Panc1 (cell line): ENCODE results near the gene NEK7. TPM values are rescaled to one million over a fixed set of nuclear protein-coding genes. Genes with fewer than 3 reads are reported as not detected.

Experiments used
- ATAC-seq: fragments of 200-7000 bp; cut with Tn5 transposase; 2 replicates; pipeline ENCODE4 v1.9.1; 2020; ENCODE audit warnings: mild to moderate bottlenecking, moderate library complexity
- BruUV-seq: library from RNA; stranded (reverse); fragments of 400-500 nt; replicated peaks from 2 replicates; lab custom pipeline; 2021; lab: Mats Ljungman, UMichigan
- CTCF ChIA-PET: fragments of 300-600 bp; sonication (Branson Sonifier 250); formaldehyde crosslinking; loops from one replicate; lab custom pipeline; 2022; ENCODE audit warnings: antibody characterized with exemption; lab: Charles Lee
- POLR2A ChIA-PET: fragments of 300-600 bp; sonication (Branson Sonifier 250); formaldehyde crosslinking; loops from one replicate; lab custom pipeline; 2022; ENCODE audit warnings: antibody characterized with exemption; lab: Charles Lee
- DNase-seq: peaks from one replicate; pipeline ENCODE4 v3.0.0-alpha.2; 2010; ENCODE audit warnings: low read depth, low spot score
- H3K27ac ChIP-seq: 2 replicates; pipeline ENCODE4 v1.5.1; 2011; ENCODE audit warnings: mild to moderate bottlenecking, low read length, inconsistent platforms
- H3K27me3 ChIP-seq: fragments of 200-500 bp; sonication (Bioruptor generic); 2 replicates; pipeline ENCODE4 v1.6.0; 2014; ENCODE audit warnings: low read length, inconsistent platforms; ENCODE audit not compliant: control insufficient read depth, insufficient read depth
- H3K36me3 ChIP-seq: fragments of 200-500 bp; sonication (Bioruptor generic); 2 replicates; pipeline ENCODE4 v1.5.1; 2014; ENCODE audit warnings: inconsistent platforms, mild to moderate bottlenecking, low read length, moderate library complexity; ENCODE audit not compliant: control insufficient read depth, insufficient read depth
- H3K4me1 ChIP-seq: 2 replicates; pipeline ENCODE4 v1.5.1; 2011; ENCODE audit warnings: inconsistent platforms, mild to moderate bottlenecking, low read length, moderate library complexity; ENCODE audit not compliant: control insufficient read depth, insufficient read depth
- H3K4me3 ChIP-seq, 2 experiments: 2 replicates each; pipeline ENCODE4 v1.5.1; 2011 to 2012; ENCODE audit warnings: low read depth in 2 of 2, low read length in 2 of 2, mild to moderate bottlenecking in 2 of 2, inconsistent platforms in 1 of 2, moderate library complexity in 1 of 2
- H3K9me3 ChIP-seq: fragments of 200-500 bp; sonication (Bioruptor generic); 2 replicates; pipeline ENCODE4 v1.5.1; 2014; ENCODE audit warnings: low read depth, mild to moderate bottlenecking, inconsistent platforms, low read length, moderate library complexity; ENCODE audit not compliant: control insufficient read depth, insufficient read depth
- POLR2AphosphoS5 ChIP-seq: IDR thresholded peaks from 2 replicates; pipeline ENCODE4 v1.6.1; 2012; ENCODE audit warnings: mild to moderate bottlenecking, low read depth, low read length, moderate library complexity
- SIN3A ChIP-seq: IDR thresholded peaks from 2 replicates; pipeline ENCODE4 v1.6.1; 2012; ENCODE audit warnings: low read depth, mild to moderate bottlenecking, low read length, moderate library complexity, borderline replicate concordance; ENCODE audit not compliant: insufficient read depth
- TCF7L2 ChIP-seq: IDR thresholded peaks from 2 replicates; pipeline ENCODE4 v1.6.1; 2011; ENCODE audit warnings: mild to moderate bottlenecking, low read depth, low read length, inconsistent platforms
- in situ Hi-C: cut with HindIII; loops from 2 replicates; pipeline ENCODE4 v1.10.0; 2016; ENCODE audit warnings: low sequenced_read_pairs, low pct_unique_long_range_greater_than_20kb
- intact Hi-C: fragments of 100-400 bp; cut with micrococcal nuclease; formaldehyde crosslinking; loops from one replicate; pipeline ENCODE4 v1.10.0; 2022; ENCODE audit not compliant: unreplicated experiment
- total RNA-seq: library from RNA; stranded (reverse); gene quantifications from one replicate; pipeline ENCODE4 v1.2.1, GENCODE V29; 2021; ENCODE audit not compliant: unreplicated experiment
- TF ChIP-seq, protein P1 (sequence below), 2 experiments: IDR thresholded peaks; 2 replicates each; pipeline ENCODE4 v1.6.1; 2011 to 2012; ENCODE audit warnings: low read depth in 2 of 2, control low read depth in 1 of 2, low read length in 1 of 2, mild to moderate bottlenecking in 1 of 2, moderate library complexity in 1 of 2; ENCODE audit not compliant: insufficient read depth in 1 of 2
- TF ChIP-seq, protein P2 (sequence below): fragments of 450-650 bp; IDR thresholded peaks from 2 replicates; pipeline ENCODE4 v1.5.1; 2017; ENCODE audit warnings: mild to moderate bottlenecking

The NEK7 gene
- total RNA-seq, 1 experiment from 2014 or later = 53.0 TPM

DNA sequence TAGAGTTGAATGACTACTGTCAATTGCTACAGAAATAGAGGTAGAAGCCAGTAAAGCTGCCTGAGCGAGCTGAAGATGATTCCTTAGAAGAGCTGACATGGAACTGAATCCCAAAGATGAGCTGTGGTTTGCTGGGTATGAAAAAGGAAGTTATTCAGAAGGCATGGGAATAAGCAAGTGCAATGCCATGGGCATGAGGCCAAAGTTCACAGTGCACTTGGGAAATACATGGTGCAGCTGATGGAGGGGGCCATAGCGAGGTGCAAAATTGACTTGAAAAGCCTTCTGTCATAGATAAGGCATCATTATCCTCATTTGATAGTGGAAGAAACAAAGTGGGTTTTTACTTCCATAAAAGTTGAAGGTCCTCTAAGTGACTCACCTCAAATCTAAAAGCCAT lies 88.6 kb downstream of the NEK7 start:
- no peaks in the 10 kb centered on the region for H3K4me1 ChIP-seq
- no peak overlapping the region for H3K4me3 ChIP-seq
- intact Hi-C loops (no loop called here), in situ Hi-C loops (no loop called here)
- ATAC-seq = no peak
- TF ChIP-seq, protein P1, sequence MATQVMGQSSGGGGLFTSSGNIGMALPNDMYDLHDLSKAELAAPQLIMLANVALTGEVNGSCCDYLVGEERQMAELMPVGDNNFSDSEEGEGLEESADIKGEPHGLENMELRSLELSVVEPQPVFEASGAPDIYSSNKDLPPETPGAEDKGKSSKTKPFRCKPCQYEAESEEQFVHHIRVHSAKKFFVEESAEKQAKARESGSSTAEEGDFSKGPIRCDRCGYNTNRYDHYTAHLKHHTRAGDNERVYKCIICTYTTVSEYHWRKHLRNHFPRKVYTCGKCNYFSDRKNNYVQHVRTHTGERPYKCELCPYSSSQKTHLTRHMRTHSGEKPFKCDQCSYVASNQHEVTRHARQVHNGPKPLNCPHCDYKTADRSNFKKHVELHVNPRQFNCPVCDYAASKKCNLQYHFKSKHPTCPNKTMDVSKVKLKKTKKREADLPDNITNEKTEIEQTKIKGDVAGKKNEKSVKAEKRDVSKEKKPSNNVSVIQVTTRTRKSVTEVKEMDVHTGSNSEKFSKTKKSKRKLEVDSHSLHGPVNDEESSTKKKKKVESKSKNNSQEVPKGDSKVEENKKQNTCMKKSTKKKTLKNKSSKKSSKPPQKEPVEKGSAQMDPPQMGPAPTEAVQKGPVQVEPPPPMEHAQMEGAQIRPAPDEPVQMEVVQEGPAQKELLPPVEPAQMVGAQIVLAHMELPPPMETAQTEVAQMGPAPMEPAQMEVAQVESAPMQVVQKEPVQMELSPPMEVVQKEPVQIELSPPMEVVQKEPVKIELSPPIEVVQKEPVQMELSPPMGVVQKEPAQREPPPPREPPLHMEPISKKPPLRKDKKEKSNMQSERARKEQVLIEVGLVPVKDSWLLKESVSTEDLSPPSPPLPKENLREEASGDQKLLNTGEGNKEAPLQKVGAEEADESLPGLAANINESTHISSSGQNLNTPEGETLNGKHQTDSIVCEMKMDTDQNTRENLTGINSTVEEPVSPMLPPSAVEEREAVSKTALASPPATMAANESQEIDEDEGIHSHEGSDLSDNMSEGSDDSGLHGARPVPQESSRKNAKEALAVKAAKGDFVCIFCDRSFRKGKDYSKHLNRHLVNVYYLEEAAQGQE (IDR thresholded peaks at IDR 0.05; ENCODE audit: insufficient read depth in 1 of 2, low read depth in 2 of 2, low read length in 1 of 2) = no peak
- TF ChIP-seq, protein P2, sequence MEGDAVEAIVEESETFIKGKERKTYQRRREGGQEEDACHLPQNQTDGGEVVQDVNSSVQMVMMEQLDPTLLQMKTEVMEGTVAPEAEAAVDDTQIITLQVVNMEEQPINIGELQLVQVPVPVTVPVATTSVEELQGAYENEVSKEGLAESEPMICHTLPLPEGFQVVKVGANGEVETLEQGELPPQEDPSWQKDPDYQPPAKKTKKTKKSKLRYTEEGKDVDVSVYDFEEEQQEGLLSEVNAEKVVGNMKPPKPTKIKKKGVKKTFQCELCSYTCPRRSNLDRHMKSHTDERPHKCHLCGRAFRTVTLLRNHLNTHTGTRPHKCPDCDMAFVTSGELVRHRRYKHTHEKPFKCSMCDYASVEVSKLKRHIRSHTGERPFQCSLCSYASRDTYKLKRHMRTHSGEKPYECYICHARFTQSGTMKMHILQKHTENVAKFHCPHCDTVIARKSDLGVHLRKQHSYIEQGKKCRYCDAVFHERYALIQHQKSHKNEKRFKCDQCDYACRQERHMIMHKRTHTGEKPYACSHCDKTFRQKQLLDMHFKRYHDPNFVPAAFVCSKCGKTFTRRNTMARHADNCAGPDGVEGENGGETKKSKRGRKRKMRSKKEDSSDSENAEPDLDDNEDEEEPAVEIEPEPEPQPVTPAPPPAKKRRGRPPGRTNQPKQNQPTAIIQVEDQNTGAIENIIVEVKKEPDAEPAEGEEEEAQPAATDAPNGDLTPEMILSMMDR = no peak
- TF ChIP-seq SIN3A (no peak), TCF7L2 (no peak), POLR2AphosphoS5 (no peak)
- no peak overlapping the region for H3K27ac ChIP-seq
- no peaks in the 10 kb centered on the region for H3K36me3 ChIP-seq
- no peaks in the 10 kb centered on the region for H3K9me3 ChIP-seq
- no TSS peak for BruUV-seq
- no peaks in the 10 kb centered on the region for H3K27me3 ChIP-seq
- ChIA-PET CTCF (no interaction called here), POLR2A (no interaction called here)
- no peak for DNase-seq

DNA sequence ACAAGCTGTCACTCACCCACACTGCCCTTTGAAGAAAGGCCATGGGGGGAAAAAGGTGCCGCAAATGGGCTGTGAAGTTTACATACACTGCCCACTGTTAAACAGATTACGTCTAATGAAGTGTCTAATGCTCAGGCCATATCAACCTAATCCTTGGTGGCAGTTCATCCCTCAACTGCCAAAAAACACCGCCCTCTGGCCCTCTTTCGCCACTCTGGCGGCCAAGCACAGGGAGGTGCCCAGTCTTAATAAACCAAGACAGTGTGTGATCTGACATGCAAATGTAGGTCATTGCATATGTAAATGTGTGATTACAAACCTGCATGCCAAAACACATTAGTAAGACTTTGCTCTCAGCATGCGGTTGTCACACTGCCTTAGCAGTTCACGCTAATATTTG lies 89.5 kb downstream of the NEK7 start:
- BruUV-seq = no TSS peak
- no peaks in the 10 kb centered on the region for H3K9me3 ChIP-seq
- CTCF ChIA-PET = no interaction called here
- no peak overlapping the region for H3K27ac ChIP-seq
- in situ Hi-C loops (no loop called here), intact Hi-C loops (no loop called here)
- POLR2A ChIA-PET = interaction anchor here (0.5 kb wide), 1 partner anchor 30 kb away, joined by 5 read pairs; no protein-coding TSS in a partner anchor
- no peaks in the 10 kb centered on the region for H3K36me3 ChIP-seq
- TF ChIP-seq, protein P2 = no peak
- TF ChIP-seq, protein P1 (IDR thresholded peaks at IDR 0.05; ENCODE audit: insufficient read depth in 1 of 2, low read depth in 2 of 2, low read length in 1 of 2) = no peak
- TF ChIP-seq POLR2AphosphoS5 (no peak), TCF7L2 (no peak), SIN3A (no peak)
- ATAC-seq (no peak), DNase-seq (no peak)
- H3K4me3 ChIP-seq = no peak overlapping the region
- no peaks in the 10 kb centered on the region for H3K27me3 ChIP-seq
- H3K4me1 ChIP-seq = no peaks in the 10 kb centered on the region
